Transverse colon (tissue), 4 donors: ENCODE results near the gene CDH13. TPM values are rescaled to one million over a fixed set of nuclear protein-coding genes. Genes with fewer than 3 reads are reported as not detected.

Source experiments
- DNase-seq: peaks from one replicate; pipeline ENCODE4 v3.0.0-alpha.2; 2019
- H3K27ac ChIP-seq, 4 donors: fragments of 200-600 bp; sonication (generic); 2 replicates each; pipeline ENCODE4 v1.5.1; 2016 to 2018; ENCODE audit warnings: inconsistent platforms in 4 of 4
- H3K27me3 ChIP-seq: fragments of 200-600 bp; sonication (generic); 2 replicates; pipeline ENCODE4 v1.5.1; 2017; ENCODE audit warnings: inconsistent platforms
- H3K36me3 ChIP-seq, 4 donors: fragments of 200-600 bp; sonication (generic); 2 replicates each; pipeline ENCODE4 v1.5.1; 2017 to 2019; ENCODE audit warnings: inconsistent platforms in 4 of 4
- H3K4me1 ChIP-seq, 4 donors: fragments of 200-600 bp; sonication (generic); 2 replicates each; pipeline ENCODE4 v1.5.1; 2017 to 2020; ENCODE audit warnings: inconsistent platforms in 4 of 4
- H3K4me3 ChIP-seq, 4 donors: fragments of 200-600 bp; sonication (generic); 1 replicate in 1 of 4; 2 replicates in 3 of 4; pipeline versions ENCODE4 v1.5.1 to v1.6.1; 2017 to 2019; ENCODE audit warnings: inconsistent platforms in 4 of 4
- H3K9me3 ChIP-seq, 2 donors: fragments of 200-600 bp; sonication (generic); 2 replicates each; pipeline ENCODE4 v1.5.1; 2017 to 2019; ENCODE audit warnings: inconsistent platforms in 2 of 2
- EP300 ChIP-seq: sonication (generic); formaldehyde crosslinking; IDR thresholded peaks from one replicate; pipeline ENCODE4 v1.6.1; 2017; ENCODE audit warnings: antibody characterized with exemption, low read depth
- POLR2A ChIP-seq: fragments of 450-650 bp; IDR thresholded peaks from one replicate; pipeline ENCODE4 v1.6.1; 2016; ENCODE audit warnings: antibody characterized with exemption, mild to moderate bottlenecking, moderate library complexity
- POLR2AphosphoS5 ChIP-seq, 3 donors: sonication (generic); formaldehyde crosslinking; IDR thresholded peaks; one replicate each; pipeline ENCODE4 v1.6.1; 2016; ENCODE audit warnings: antibody characterized with exemption in 3 of 3
- WGBS, 2 donors: methylation state at CpG; one replicate each; pipeline ENCODE4 v1.1.5; 2018; ENCODE audit warnings: low coverage in 1 of 2; 5-methylcytosine and 5-hydroxymethylcytosine counted together
- in situ Hi-C, 4 donors: fragments of 200-750 bp; cut with MboI; loops; one replicate each; pipeline versions ENCODE4 v1.15.0 to v1.15.1; 2017; ENCODE audit warnings: low sequenced_read_pairs in 3 of 4, low pct_ligation_motif_present in 1 of 4, low pct_unique_long_range_greater_than_20kb in 1 of 4
- intact Hi-C: fragments of 100-400 bp; cut with DNase I; formaldehyde crosslinking; loops from one replicate; pipeline ENCODE4 v1.15.1; 2023; ENCODE audit warnings: low total_unique reads
- total RNA-seq, 4 donors: library from RNA; depleted of rRNA; stranded (reverse); fragments of >200 nt; gene quantifications; one replicate each; pipeline ENCODE4 v1.1.0, GENCODE V29; 2016
- TF ChIP-seq, protein P1 (sequence below), 5 experiments: fragments of 200-600 bp in 3 of 5; fragments of 450-650 bp in 2 of 5; sonication (generic) in 3 of 5; IDR thresholded peaks; 1 replicate in 2 of 5; 2 replicates in 3 of 5; pipeline ENCODE4 v1.5.1; 2016 to 2017; ENCODE audit warnings: antibody characterized with exemption in 5 of 5, inconsistent platforms in 3 of 5, mild to moderate bottlenecking in 2 of 5, moderate library complexity in 1 of 5

CDH13 gene
- total RNA-seq, 4 donors from 2014 or later, result 3.8 to 28.1 (median 5.8) TPM

DNA sequence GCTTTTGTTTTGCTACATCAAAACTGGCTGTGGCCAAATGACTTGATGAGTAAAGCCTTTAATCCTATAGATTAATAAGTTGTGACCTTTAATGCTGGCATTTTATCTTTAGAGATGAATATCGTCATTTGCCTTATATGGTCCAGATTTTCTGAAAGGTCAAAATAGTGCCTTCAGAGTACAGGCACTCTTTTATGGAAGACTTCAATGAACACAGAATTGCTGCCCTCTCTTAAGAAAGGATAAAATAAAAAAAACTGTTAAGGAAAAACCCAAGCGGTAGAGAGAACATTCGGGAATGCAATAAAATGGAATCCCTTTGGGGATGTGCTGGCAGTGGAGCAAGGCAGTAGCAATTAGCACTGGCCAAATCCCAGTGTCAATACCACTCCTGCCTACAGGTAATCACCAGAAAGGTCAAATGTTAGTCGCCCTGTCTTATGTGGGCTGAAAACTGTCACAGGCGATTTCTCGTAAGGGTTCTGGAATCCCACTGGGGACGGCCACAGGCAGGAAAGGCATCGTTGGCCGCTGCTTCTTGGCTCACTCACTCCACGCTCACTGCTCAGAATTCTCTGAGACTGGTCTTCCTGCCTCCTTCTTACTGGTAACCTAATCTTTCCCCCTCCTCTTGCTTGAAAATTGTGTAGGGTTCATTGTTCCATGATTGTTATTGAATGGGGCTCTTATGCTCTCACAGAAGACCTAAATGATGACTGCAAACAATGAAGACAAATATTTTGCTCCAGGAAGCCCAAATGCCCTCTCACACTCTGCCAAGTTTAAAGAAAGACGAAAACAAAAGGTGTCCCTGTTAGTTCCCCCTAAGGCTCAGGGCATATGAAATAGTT, 1135.6 kb downstream of the CDH13 start:
- intact Hi-C loops (no loop called here), in situ Hi-C loops (no loop called here)
- Histone ChIP-seq H3K4me3 (no peak overlapping the region), H3K9me3 (no peaks in the 10 kb centered on the region), H3K36me3 (no peaks in the 10 kb centered on the region), H3K4me1 (no peaks in the 10 kb centered on the region), H3K27ac (no peak overlapping the region), H3K27me3 (no peaks in the 10 kb centered on the region)
- TF ChIP-seq, protein P1, sequence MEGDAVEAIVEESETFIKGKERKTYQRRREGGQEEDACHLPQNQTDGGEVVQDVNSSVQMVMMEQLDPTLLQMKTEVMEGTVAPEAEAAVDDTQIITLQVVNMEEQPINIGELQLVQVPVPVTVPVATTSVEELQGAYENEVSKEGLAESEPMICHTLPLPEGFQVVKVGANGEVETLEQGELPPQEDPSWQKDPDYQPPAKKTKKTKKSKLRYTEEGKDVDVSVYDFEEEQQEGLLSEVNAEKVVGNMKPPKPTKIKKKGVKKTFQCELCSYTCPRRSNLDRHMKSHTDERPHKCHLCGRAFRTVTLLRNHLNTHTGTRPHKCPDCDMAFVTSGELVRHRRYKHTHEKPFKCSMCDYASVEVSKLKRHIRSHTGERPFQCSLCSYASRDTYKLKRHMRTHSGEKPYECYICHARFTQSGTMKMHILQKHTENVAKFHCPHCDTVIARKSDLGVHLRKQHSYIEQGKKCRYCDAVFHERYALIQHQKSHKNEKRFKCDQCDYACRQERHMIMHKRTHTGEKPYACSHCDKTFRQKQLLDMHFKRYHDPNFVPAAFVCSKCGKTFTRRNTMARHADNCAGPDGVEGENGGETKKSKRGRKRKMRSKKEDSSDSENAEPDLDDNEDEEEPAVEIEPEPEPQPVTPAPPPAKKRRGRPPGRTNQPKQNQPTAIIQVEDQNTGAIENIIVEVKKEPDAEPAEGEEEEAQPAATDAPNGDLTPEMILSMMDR (IDR thresholded peaks at IDR 0.05), result no peak
- no peak for TF ChIP-seq POLR2AphosphoS5 (IDR thresholded peaks at IDR 0.05)
- TF ChIP-seq POLR2A, result no peak
- TF ChIP-seq EP300, result no peak
- DNase-seq, result no peak
- WGBS, 2 donors, result 60 to 77% methylated on average over 7 to 11 of the region's 11 CpGs

DNA sequence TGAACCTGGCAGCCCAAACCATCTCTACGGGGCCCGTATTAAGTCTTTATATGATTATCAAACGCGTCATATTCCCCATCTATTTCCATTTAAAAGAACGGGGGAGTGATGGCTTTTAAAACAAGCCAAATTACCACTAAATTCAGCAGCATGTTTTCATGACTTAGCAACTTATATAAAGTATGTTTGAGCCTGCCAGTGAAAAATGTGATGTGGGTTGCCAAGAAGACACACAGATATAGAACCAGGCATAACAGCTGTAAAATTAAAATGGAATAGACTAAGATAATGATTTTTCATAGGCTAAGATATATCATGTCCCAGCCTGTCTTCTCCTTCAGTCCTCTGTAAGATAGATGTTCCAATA, 1136.2 kb downstream of the CDH13 start:
- H3K4me3 ChIP-seq, result no peak overlapping the region
- no peak for DNase-seq
- H3K27ac ChIP-seq, result no peak overlapping the region
- in situ Hi-C loops (no loop called here), intact Hi-C loops (no loop called here)
- H3K4me1 ChIP-seq, result no peaks in the 10 kb centered on the region
- H3K36me3 ChIP-seq, result no peaks in the 10 kb centered on the region
- H3K27me3 ChIP-seq, result no peaks in the 10 kb centered on the region
- 89 to 94% methylated on average over 5 of the region's 5 CpGs for WGBS, 2 donors
- no peaks in the 10 kb centered on the region for H3K9me3 ChIP-seq
- TF ChIP-seq EP300, result no peak
- TF ChIP-seq, protein P1 (IDR thresholded peaks at IDR 0.05), result no peak
- TF ChIP-seq POLR2A, result no peak
- no peak for TF ChIP-seq POLR2AphosphoS5 (IDR thresholded peaks at IDR 0.05)

DNA sequence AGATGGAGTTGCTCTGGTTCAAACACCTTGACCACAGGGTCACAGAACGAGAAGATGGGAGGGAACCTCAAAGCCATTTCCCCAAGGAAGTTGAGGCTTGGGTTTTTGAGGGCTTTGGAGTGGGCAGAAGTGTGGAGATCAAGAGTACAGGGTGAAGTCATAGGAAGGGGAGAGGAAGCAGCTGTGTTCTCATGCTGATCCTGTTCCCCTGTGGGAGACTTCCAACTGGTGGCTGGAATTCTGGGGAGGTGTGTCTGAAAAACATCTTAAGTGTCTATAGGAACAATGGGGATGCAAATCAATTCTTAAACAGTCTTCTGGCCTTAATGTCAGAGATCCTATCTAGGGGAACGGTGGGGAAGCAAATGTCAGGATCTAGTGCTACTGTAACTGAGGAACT, 1142.2 kb downstream of the CDH13 start:
- Histone ChIP-seq H3K36me3 (no peaks in the 10 kb centered on the region), H3K27me3 (no peaks in the 10 kb centered on the region), H3K4me1 (no peaks in the 10 kb centered on the region), H3K4me3 (no peak overlapping the region), H3K9me3 (no peaks in the 10 kb centered on the region), H3K27ac (no peak overlapping the region)
- TF ChIP-seq POLR2A, result no peak
- no peak for TF ChIP-seq POLR2AphosphoS5 (IDR thresholded peaks at IDR 0.05)
- no peak for TF ChIP-seq EP300
- TF ChIP-seq, protein P1 (IDR thresholded peaks at IDR 0.05), result no peak
- intact Hi-C loops (no loop called here), in situ Hi-C loops (no loop called here)
- no peak for DNase-seq
- WGBS, 2 donors, result 51% methylated on average over 2 of the region's 2 CpGs; no CpG with 5 or more reads in 1 of the 2 donors

DNA sequence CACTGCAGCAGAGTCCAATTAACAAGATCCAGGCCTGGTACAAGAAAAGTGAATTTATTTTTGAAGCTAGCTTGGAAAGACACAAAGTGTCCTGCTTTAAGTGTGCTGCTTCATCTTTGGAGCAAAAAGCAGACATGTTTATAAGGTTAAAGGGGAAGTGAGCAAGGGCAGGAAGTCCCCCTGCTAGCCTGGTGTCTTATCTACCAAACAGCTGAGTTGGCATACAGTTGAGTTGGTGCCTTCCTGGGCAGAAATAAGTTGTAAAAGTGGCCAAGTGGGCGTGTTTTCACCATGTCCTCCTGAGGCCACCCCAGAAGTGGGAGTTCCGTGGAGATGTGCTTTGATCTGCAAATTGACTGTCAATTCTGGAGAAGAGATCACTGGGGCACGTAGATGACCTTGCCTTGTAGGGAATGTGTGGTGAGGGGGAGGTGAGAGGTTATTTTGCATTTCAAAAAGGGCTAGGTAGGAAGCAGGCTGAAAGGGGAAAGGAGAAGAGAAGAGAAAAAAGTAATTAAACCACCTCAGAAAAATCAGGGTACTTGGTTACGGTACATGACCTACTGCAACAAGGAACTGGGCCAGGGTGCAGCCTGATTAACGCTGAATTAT, 1142.7 kb downstream of the CDH13 start:
- no peaks in the 10 kb centered on the region for H3K27me3 ChIP-seq
- intact Hi-C loops (no loop called here), in situ Hi-C loops (no loop called here)
- DNase-seq, result no peak
- H3K36me3 ChIP-seq, result no peaks in the 10 kb centered on the region
- no peak for TF ChIP-seq POLR2AphosphoS5 (IDR thresholded peaks at IDR 0.05)
- no peak for TF ChIP-seq EP300
- TF ChIP-seq POLR2A, result no peak
- TF ChIP-seq, protein P1 (IDR thresholded peaks at IDR 0.05), result no peak
- H3K4me1 ChIP-seq, result no peaks in the 10 kb centered on the region
- H3K4me3 ChIP-seq, result no peak overlapping the region
- WGBS, 2 donors, result 62% methylated on average over 5 of the region's 5 CpGs
- no peak overlapping the region for H3K27ac ChIP-seq
- no peaks in the 10 kb centered on the region for H3K9me3 ChIP-seq
